NCI-H1930 (cell line): ENCODE measurements around the gene CCIN.
"Not testable (repeated sequence)": the region's sequence is repeated elsewhere in the genome, so short reads cannot be mapped to it uniquely, and the experiment has no call there.

Experiments
- DNase-seq, 2 experiments: peaks; one replicate each; lab custom pipeline; 2025; lab: John Stamatoyannopoulos, UW

Gene CCIN

DNA sequence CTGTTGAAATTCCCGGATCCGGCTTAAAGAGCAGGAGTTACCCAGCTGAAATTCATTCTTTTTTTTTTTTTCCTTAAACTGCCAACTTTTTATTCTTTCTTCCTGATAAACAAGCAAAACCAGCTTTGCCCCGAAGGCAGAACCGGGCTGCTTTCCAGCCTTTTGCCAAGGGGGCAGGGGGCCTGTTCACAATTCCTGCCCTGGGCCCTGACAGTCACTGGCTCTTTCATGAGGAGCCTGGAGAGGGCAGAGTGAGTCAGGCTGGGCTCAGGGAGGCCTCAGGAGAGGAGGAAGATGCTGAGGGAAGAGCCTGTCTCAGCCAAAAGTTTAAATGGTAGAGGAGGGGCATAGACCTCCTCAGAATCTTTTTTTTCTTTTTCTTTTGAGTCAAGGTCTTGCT, 27.9 kb upstream of the CCIN start:
- DNase-seq = no peak

DNA sequence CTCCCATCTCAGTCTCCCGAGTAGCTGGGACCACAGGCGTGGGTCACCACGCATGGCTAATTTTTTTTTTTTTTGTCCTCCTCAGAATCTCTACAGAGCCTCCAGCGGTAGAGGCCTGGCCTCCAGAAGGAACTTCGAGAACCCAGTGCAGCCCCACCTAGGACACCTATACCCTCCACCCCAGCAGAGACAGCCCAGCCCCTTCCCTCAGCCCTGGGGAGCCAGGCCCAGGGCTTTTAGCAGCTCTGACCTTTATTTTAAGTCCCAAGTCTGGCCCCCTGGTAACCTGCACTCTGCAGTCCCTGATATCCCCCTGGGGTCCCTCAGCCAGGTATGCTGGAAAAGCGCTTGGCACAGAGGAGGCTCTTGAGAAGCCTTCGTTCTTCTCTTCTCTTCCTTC, 27.4 kb upstream of the CCIN start:
- DNase-seq = no peak

DNA sequence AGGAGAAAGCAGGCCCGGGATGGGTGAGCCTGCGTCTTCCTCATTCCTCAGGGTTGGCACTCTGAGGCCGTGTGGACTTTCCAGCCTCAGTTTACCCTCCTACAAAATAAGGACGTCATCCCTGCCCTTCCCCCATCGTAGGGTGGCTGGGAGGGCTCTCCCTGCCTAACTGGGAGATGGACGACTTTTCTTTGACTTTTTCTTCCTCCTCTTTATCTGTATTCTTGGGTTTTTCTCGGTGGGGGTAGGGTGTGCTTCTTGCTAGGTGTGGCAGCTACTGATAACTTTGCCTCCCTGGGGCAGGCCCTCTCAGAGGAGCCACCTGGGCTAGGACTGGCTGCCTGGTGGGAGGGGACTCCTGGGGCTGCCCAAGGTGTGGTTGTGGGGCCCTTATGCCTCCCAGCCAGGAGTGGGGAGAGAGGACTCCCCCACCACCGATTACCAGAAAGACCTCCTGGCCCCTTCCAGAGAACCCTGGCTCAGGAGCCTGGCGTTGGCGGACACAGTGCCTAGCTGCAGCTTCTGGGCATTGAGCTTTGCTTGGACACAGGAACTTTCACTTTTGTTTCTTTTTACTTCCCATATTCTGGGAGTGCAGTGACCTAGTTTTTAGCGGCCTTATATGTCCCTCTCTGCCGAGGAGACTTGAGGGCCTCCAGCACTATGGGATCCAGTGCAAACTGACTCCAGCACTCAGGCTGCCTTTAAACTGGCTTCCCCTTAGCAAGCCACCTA, 26.5 kb upstream of the CCIN start:
- DNase-seq = no peak

DNA sequence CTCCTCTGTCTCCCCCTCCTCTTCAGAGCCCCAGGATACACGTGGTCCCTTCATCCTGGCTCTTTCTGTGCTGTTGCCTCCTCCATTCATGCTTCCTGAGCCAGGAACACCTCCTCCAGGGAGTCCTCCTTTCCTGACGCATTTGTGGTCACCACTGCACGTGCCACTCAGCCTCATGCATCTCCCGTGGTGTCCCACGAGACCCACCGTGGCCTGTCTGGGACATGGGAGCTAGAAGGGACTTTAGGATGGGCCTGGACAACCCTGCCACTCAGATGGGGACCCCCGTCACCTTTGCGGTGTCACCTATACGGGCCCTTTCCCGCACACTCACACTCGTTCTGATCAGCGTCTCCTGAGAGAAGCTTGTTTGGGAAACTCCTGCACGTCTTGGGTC, 25.9 kb upstream of the CCIN start:
- no peak for DNase-seq

DNA sequence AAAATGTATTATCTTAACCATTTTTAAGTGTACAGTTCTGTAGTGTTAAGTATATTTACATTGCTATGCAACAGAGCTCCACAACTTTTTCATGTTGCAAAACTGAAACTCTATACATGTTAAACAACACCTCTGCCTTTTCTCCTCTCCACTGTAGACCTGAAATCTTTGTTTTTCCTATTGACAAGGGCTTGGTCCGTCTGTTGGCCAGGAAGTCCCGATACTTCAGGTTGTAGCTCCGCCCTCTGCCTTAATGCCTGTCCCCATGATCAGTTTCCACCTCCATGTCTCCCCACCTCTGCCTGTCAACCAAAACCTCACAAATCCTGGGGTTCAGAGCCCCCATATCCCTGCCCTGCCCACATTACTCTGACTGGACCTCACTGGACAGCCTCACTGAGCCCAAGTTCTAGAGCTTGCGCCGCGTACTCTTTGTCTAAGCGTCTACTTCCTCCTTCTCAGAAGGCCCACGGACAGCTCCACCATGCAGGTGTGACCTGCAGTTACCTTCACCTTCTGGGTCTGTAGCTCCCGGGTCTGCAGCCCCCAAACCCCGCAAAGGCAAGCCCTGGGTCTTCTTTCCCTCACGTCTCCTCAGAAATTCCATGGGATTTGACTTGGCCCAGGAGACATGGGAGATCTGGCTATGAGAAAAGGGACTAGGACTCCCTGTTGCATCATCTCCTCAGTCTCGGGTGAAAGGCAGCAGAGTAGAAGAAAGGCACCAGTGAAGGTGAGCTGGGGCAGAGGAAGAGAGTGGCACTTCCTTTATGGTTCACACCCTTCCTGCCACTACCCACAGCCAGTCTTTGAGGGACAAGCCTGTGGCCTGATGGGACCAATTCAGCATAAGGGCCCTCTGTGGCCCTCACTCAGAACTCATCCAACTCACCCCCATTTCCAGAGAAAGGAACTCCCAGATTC, 24.6 kb upstream of the CCIN start:
- DNase-seq = no peak

DNA sequence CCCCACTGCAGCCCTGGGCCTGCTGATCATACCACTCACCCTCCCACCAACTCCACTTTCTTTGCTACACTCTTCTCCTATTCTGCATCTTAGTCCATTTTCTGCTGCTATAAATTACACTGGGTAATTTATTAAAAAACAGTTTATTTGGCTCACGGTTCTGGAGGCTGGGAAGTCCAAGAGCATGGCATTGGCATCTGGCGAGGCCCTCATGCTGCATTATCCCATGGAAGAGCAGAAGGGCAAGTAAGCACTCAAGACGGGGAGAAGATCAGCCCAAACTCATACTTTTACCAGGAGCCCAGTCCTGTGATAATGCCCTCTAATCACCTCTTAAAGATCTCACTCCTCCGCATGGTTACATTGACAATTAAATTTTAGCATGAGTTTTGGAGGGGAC, 23.2 kb upstream of the CCIN start:
- DNase-seq = no peak

DNA sequence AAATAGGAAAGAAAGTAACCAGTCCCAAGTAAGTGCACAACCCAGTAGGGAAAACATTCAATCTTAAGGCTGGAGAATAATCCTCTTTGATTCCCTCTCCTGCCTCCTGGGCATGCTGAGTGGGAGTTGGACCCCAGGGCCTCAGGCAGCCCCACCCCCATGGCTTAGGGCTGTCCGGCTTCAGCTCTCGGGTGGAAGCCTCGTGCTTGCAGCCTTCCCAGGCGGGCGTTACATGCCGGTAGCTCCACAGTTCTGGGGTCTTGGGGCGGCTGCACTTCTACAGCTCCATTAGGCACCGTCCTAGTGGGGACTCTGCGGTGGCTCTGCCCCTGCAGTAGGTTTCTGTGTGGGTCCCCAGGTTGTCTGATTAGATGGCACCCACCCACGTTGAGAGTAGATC, 22.5 kb upstream of the CCIN start:
- DNase-seq = no peak

DNA sequence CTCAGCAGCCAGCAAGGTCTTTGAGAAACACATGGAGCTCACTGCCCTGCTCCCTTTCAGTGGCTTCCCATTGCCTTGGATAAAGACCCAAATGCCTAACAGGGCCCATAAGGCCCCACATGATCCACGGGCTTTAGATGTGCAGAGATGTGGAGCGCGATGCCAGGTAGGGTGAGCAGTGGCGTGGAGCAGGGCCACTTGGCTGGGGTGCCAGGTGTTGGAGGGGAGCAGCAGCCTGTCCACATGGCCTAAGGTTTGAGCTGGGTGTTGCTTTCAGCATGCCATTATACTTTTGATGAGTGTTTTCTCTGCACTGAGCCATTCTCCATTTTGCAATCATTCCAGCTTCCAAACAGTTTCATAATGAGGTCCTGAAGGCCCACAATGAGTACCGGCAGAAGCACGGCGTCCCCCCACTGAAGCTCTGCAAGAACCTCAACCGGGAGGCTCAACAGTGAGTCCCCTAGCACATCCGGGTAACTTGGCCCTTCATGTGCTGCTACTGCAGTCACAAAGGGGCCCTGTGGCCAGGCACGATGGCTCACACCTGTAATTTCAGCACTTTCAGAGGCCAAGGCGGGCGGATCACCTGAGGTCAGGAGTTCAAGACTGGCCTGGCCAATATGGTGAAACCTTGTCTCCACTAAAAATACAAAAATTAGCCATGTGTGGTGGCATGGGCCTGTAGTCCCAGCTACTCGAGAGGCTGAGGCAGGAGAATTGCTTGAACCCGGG, 21.6 kb upstream of the CCIN start:
- no peak for DNase-seq

DNA sequence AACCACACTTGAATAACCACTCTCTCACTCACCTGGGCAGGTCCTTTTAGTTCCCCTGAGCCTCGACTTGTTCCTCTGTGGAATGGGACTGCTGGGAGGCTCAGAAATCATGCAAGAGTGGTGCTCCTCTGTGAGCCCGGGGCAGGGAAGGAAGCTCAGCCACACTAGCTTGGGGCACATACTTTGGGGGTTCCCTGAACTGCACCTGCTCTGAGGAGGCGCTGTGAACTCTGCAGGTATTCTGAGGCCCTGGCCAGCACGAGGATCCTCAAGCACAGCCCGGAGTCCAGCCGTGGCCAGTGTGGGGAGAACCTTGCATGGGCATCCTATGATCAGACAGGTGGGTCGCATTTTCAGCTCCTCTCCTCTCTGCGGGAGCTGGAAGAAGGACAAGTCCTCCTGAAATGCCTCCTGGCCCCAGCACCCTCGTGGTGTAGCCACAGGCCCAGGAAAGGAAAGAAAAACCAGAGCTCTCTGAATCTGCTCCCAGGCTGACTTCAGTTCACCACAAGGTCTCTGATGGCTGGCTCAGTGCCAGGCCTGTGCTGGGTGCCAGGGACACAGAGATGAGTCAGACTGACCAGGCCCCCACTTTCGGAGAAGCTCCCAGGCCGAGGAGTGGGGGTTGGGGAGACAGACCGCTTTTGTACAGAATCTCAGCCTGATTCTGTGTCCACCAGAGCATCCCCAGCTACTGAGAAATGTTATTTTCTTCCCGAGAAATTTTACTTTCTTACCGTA, 20.7 kb upstream of the CCIN start:
- no peak for DNase-seq

DNA sequence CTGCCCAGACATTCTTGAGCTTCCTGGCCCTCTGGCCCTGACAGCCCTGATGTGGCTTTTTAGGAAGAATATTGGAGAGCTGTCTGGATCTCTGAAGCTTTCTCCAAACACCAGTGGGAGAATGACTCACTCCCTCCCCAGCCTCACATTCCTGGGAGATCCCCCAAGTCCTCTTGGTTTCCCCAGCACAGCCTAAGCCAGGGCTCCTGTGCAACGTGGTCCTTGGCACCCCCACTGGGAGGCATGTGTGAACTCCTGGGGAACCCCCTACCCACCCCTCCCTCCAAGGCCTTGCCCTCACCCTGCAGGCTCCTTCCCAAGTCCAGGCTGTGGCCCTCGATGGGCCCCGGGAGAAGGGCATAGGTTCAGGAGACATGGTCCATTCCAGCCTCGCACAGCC, 20.0 kb upstream of the CCIN start:
- DNase-seq = no peak

DNA sequence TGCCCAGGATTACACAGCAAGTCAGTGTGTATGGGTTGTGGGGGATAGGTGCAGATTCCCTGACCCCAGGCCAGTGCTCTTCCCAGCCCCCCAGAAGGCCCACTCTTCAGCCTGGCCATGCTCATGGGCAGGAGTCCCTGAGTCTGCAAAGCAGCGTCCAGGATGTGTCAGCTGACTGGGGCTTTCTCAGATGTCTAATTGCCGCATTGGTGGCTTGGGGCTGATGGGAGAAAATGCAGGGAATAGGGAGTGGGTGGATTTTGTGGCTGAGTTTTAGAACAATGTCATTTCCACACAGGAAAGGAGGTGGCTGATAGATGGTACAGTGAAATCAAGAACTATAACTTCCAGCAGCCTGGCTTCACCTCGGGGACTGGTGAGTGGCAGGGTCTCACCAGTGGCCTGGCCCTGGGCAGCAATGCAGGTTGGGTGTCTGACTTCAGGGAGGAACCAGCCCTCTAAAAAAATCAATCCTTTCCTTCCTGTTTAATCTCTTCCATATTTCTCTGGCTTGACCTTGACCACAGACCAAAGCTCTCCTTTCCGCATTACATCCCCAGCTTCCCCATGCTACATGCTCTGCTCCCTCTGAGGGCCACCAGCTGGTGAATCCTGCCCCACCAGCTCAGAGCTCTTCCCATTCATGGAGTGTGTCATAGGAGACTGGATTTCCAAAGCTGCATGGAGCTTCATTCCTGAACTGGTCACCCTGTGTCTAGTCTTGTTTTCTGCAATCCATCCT, 18.4 kb upstream of the CCIN start:
- DNase-seq = no peak

DNA sequence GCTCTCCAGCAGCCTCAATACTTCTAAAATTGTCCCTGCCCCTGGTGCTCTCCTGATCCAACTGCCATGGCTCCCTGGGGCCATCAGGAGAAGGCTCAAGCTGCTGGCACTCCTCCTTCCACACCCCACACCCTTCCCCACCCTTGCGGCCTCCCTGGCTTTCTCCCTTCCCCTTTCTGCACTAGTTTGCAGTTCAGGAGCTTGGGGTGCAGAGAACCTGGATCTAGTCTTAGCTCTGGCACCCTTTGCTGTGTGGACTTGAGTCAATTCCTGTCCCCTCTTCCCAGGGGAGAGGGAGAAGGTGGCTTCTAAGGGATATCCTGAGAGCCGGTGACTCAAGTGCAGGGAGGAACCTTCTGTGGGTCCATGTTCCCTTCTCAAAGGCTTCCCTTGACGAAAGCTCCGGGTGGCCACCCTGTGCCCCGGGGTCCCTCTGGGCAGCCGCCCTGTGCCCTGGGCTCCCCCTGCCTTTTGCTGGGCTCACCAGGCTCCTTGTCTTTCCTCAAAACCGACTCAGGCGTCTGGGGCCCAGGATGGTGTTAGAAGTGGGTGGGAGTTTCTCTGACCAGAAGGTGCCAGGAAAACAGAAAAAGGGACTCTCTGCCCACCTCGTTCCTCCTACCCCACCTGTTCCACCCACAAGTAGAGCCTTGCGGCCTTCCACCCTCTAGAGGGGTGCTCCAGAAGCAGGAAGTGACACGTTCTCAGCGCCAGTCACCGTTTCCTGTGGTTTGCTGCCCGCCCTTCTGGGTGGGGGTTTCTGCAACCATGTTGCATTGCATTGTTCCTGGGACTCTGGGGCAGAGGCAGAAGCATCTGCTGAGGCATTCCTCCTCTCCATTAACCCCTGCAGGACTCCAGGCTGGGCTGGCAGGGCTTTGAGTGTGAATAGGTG, 17.6 kb upstream of the CCIN start:
- no peak for DNase-seq

DNA sequence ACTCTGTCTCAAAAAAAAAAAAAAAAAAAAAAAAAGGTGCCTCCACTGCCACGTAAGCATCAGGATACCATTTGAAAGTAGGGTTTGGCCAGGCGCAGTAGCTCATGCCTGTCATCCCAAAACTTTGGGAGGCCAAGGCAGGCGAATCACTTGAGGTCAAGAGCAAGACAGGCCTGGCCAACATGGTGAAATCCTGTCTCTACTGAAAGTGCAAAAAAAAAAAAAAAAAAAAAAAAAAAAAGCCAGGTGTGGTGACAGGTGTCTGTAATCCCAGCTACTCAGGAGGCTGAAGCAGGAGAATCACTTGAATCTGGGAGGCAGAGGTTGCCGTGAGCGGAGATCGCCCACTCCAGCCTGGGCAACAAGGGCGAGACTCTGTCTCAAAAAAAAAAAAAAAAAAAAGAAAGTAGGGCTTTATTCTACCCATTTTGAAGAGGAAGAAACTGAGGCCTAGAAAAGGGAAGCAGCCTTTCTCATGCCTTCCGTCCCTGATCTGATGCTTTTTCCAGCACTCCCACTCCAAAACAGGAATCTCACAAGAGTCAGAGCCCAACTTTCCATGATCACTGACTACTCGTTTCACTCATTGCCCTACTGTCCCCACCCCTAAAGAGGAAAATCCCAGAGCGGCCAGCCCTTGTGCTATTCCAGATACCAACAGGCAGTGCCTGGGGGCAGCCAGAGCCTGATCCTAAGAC, 16.3 kb upstream of the CCIN start:
- no peak for DNase-seq

DNA sequence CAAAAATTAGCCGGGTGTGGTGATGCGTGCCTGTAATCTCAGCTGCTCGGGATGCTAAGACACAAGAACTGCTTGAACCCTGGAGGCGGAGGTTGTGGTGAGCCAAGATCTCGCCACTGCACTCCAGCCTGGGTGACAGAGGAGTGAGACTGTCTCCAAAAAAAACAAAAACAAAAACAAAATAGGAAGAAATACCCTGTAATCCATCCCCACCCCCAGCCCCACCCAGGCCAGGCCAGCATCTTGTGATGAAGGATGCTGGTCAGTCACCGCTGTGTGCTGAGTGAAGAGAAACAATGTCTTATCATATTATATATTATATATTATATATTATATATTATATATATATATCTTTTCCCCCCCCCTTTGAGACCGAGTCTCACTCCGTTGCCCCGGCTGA, 15.4 kb upstream of the CCIN start:
- DNase-seq = no peak

DNA sequence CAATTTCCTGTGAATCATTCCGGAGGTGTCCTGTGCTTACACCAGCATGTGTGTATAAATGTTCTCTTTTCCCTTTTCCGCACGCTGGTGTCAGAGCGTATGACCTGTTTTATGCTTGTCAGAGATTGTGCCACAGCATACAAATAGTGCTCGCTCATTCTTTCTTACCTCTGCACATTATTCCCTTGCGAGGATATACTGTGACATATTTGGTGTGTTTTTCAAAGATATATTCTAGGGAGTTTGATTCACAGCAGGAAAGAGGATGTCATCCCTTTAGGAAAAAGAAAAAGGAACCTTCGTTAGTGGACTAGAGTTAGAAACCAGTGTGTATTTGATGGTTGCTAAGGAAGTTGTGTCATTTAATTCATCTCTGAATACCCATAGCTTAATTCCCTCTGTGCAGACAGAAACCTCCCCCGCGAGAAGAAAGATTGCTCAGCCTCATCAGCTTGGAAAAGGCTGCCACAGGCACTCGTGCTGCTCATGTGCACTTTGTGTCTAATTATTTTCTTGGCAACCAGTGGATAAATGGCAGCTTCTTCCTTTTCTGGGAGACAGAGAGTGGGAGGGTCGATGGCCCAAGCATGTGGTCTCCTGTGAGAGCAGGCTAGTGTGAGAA, 14.7 kb upstream of the CCIN start:
- DNase-seq = no peak

DNA sequence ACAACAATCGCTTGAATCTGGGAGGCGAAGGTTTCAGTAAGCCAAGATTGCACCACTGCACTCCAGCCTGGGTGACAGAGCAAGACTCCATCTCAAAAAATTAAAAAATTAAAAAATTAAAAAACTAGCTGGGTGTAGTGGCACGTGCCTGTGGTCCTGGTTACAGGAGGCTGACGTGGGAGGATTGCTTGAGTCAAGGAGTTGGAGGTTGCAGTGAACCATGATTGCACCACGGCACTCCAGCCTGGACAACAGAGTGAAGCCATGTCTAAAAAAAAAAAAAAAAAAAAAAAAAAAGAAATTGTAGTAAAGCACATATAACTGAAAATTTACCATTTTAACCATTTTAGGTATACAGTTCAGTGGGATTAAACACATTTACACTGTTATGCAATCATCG, 13.1 kb upstream of the CCIN start:
- no peak for DNase-seq

DNA sequence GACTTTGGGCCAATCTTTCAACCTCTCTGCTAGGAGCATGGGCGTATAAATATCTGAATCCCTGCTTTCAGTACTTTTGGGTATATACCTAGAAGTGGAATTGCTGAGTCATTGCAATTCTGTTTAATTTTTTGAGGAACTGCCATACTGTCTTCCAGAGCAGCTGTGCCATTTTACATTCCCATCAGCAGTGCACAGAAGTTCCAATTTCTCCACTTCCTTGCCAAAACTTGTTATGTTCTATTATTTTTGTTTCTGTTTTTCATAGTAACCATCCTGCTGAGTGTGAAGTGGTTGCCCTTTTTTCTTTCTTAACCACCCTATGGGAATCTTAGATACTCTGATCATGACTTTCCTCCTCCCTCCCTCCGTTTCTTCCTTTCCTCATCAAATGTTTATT, 11.1 kb upstream of the CCIN start:
- no peak for DNase-seq

DNA sequence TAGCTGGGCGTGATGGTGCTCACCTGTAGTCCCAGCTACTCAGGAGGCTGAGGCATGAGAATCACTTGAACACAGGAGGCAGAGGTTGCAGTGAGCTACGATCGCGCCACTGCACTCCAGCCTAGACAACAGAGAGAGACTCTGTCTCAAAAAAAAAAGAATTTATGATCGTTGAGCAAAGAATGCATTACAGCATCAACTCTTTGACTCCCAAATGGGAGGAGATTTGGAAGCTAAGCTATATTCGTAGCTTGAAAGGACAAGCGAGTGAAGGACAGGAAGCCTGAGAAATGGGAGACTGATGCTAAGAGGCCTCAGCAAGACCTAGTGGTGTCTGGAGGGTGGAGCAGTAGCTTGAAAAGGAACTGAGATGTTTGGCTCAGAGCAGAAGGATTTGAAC, 10.3 kb upstream of the CCIN start:
- no peak for DNase-seq

DNA sequence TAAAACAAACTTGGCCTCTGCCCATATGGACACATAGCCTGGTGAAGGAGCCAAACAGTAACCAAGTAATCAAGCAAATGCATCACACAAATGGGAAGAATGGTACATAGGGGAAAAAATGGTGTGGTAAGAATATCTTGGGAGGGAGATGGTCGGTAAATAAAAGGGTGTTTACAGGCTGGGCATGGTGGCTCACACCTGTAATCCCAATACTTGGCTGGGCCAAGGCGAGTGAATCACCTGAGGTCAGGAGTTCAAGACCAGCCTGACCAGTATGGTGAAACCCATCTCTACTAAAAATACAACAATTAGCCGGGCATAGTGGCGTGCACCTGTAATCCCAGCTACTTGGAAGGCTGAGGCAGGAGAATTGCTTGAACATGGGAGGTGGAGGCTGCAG, 9.7 kb upstream of the CCIN start:
- DNase-seq = not testable (repeated sequence)
